DOHH2 (cell line): ENCODE measurements around the gene DNAI1.

Experiments
- H3F3A ChIP-seq: fragments of 200-600 bp; sonication (generic), shearing (Covaris generic); 2 replicates; pipeline ENCODE4 v1.6.0; 2016; ENCODE audit warnings: antibody characterized with exemption, mild to moderate bottlenecking; ENCODE audit not compliant: control insufficient read depth, insufficient read depth
- H3K27ac ChIP-seq: fragments of 200-600 bp; sonication (generic); 2 replicates; pipeline ENCODE4 v1.5.1; 2014; ENCODE audit warnings: low read depth, mild to moderate bottlenecking, low read length, moderate library complexity
- H3K27me3 ChIP-seq: fragments of 200-600 bp; sonication (generic); 2 replicates; pipeline ENCODE4 v1.6.1; 2014; ENCODE audit warnings: mild to moderate bottlenecking, low read length, mixed read lengths; ENCODE audit not compliant: control insufficient read depth
- H3K36me3 ChIP-seq: fragments of 200-600 bp; sonication (generic); 2 replicates; pipeline ENCODE4 v1.6.1; 2014; ENCODE audit warnings: mild to moderate bottlenecking, low read length, moderate library complexity, mixed read lengths; ENCODE audit not compliant: control insufficient read depth
- H3K4me1 ChIP-seq: fragments of 200-600 bp; sonication (generic); 2 replicates; pipeline ENCODE4 v1.6.1; 2014; ENCODE audit warnings: mild to moderate bottlenecking, low read length, mixed read lengths; ENCODE audit not compliant: control insufficient read depth
- H3K4me2 ChIP-seq: fragments of 200-600 bp; sonication (generic); 2 replicates; pipeline ENCODE4 v1.6.0; 2014; ENCODE audit warnings: mild to moderate bottlenecking, low read length, moderate library complexity
- H3K4me3 ChIP-seq: fragments of 200-600 bp; sonication (generic); 2 replicates; pipeline ENCODE4 v1.5.1; 2014; ENCODE audit warnings: mild to moderate bottlenecking, low read length, mixed read lengths
- H3K79me2 ChIP-seq: fragments of 200-600 bp; sonication (generic); 2 replicates; pipeline ENCODE4 v1.6.1; 2014; ENCODE audit warnings: mild to moderate bottlenecking, low read length, mixed read lengths; ENCODE audit not compliant: control insufficient read depth
- H3K9me2 ChIP-seq: fragments of 200-600 bp; sonication (generic); replicated peaks from 2 replicates; pipeline ENCODE4 v1.6.1; 2014; ENCODE audit warnings: mild to moderate bottlenecking, low read length, mixed read lengths; ENCODE audit not compliant: control insufficient read depth
- H3K9me3 ChIP-seq: fragments of 200-600 bp; sonication (generic); 2 replicates; pipeline ENCODE4 v1.6.1; 2014; ENCODE audit warnings: antibody characterized with exemption, low read length, mixed read lengths; ENCODE audit not compliant: control insufficient read depth, insufficient read depth
- H4K20me1 ChIP-seq: fragments of 200-600 bp; sonication (generic); 2 replicates; pipeline ENCODE4 v1.6.0; 2014; ENCODE audit warnings: low read depth, mild to moderate bottlenecking, antibody characterized with exemption, low read length, moderate library complexity; ENCODE audit not compliant: control insufficient read depth, insufficient read depth
- CTCF ChIP-seq: fragments of 200-600 bp; sonication (generic); IDR thresholded peaks from one replicate; pipeline ENCODE4 v1.5.1; 2014; ENCODE audit warnings: antibody characterized with exemption, mild to moderate bottlenecking, low read depth, low read length; ENCODE audit not compliant: poor library complexity, severe bottlenecking
- EZH2phosphoT487 ChIP-seq: fragments of 200-600 bp; sonication (generic); IDR thresholded peaks from 2 replicates; pipeline ENCODE4 v1.6.1; 2017; ENCODE audit warnings: borderline replicate concordance, mild to moderate bottlenecking, antibody characterized with exemption, low read length, moderate library complexity, mixed read lengths

DNAI1 gene

DNA sequence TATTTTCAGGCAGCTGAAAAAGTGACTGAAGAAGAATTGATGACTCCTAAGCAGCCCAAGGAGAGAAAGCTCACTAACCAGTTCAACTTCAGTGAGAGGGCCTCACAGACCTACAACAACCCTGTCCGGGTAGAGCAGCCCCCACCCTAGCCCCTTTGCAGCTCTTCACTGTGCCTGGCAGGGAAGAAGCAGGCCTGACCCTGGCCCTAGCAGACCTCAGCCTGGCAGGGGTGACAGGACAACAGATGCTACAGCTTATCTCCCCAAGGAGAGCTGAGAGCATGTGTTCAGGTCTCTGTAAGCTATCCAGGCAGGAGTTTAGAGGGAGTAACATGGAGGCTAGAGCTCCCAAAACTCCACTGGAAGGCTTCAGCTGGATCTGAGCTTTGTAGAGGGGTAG is 31.8 kb downstream of the DNAI1 start:
- H3F3A ChIP-seq, result no peaks in the 10 kb centered on the region
- no peaks in the 10 kb centered on the region for H4K20me1 ChIP-seq
- H3K9me2 ChIP-seq, result no peaks in the 10 kb centered on the region
- H3K36me3 ChIP-seq, result no peaks in the 10 kb centered on the region
- no peak overlapping the region for H3K27ac ChIP-seq
- TF ChIP-seq EZH2phosphoT487 (no peak), CTCF (no peak)
- H3K4me3 ChIP-seq, result no peak overlapping the region
- H3K4me2 ChIP-seq, result no peak overlapping the region
- H3K4me1 ChIP-seq, result no peaks in the 10 kb centered on the region
- no peaks in the 10 kb centered on the region for H3K79me2 ChIP-seq
- peaks cover 37% of the 10 kb centered on the region for H3K27me3 ChIP-seq
- no peaks in the 10 kb centered on the region for H3K9me3 ChIP-seq

GRCh38 chr9:34490760-34491159 is 32.2 kb downstream of the DNAI1 start:
- Histone ChIP-seq H3F3A (no peaks in the 10 kb centered on the region), H3K27me3 (peaks cover 35% of the 10 kb centered on the region), H4K20me1 (no peaks in the 10 kb centered on the region), H3K36me3 (no peaks in the 10 kb centered on the region), H3K4me2 (no peak overlapping the region), H3K4me3 (no peak overlapping the region), H3K9me3 (no peaks in the 10 kb centered on the region), H3K4me1 (no peaks in the 10 kb centered on the region), H3K27ac (no peak overlapping the region), H3K79me2 (no peaks in the 10 kb centered on the region), H3K9me2 (no peaks in the 10 kb centered on the region)
- TF ChIP-seq EZH2phosphoT487 (no peak), CTCF (no peak)

DNA sequence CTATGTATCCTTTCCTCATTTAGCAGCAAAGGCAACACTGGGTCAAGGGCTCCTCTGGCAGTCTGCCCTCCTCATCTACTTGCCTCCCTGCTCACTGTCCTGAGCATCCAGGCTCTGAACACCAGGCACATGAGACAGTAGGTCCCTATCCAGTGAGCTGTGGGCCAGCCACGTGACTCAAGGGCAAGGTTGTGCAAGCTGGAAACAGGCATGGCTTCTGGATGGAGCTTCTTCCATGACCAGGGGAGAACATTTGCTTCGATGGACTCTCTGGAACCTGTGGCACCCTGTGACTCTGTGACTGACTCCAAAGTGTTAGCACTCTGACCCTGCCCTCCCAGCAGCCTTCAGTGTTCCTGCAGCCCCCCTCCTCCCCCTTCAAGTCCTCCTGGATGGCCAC is 33.0 kb downstream of the DNAI1 start:
- TF ChIP-seq CTCF (no peak), EZH2phosphoT487 (no peak)

DNA sequence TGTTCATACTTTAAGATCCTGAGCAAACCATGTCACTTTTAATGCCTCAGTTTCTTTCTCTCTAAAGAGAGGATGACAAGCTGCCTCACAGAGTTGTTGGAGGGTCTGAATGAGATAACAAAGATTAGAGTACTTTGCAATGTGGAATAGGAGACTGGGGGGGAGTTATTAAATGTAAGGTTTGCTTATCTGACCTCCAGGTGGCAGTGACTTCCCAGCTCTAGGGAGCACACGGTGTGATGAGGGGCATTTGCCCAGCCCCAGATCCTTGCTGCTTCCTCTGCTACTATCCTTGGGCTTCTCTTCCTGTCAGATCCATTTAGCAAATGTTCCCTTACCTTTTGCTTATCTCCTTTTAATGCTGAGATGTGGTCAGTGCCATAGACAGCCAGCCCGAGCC is 33.4 kb downstream of the DNAI1 start:
- Histone ChIP-seq H3K79me2 (no peaks in the 10 kb centered on the region), H3K36me3 (no peaks in the 10 kb centered on the region), H3K9me3 (no peaks in the 10 kb centered on the region), H3K4me1 (no peaks in the 10 kb centered on the region), H3K4me3 (no peak overlapping the region), H4K20me1 (no peaks in the 10 kb centered on the region), H3K9me2 (no peaks in the 10 kb centered on the region), H3K27ac (no peak overlapping the region), H3K27me3 (peaks cover 28% of the 10 kb centered on the region), H3F3A (no peaks in the 10 kb centered on the region), H3K4me2 (no peak overlapping the region)
- TF ChIP-seq CTCF, result no peak
- TF ChIP-seq EZH2phosphoT487, result no peak

More for the DNA sequence above, 33.0 kb downstream of the DNAI1 start:
- no peaks in the 10 kb centered on the region for H3K9me3 ChIP-seq
- H3K9me2 ChIP-seq, result no peaks in the 10 kb centered on the region
- no peak overlapping the region for H3K27ac ChIP-seq
- no peaks in the 10 kb centered on the region for H3K36me3 ChIP-seq
- peaks cover 32% of the 10 kb centered on the region for H3K27me3 ChIP-seq
- no peak overlapping the region for H3K4me2 ChIP-seq
- no peaks in the 10 kb centered on the region for H3F3A ChIP-seq
- H3K4me1 ChIP-seq, result no peaks in the 10 kb centered on the region
- no peak overlapping the region for H3K4me3 ChIP-seq
- no peaks in the 10 kb centered on the region for H3K79me2 ChIP-seq
- no peaks in the 10 kb centered on the region for H4K20me1 ChIP-seq
